Muscle of leg (tissue), 11 donors: Measurements from ENCODE around the gene SHISA9. TPM values are rescaled to one million over a fixed set of nuclear protein-coding genes. Genes with fewer than 3 reads are reported as not detected.

Source experiments
- DNase-seq: peaks from one replicate; pipeline ENCODE4 v3.0.0; 2013
- H3K27ac ChIP-seq: one replicate; pipeline ENCODE4 v1.5.1; 2013; ENCODE audit warnings: mild to moderate bottlenecking, low read length, control low read depth
- H3K27me3 ChIP-seq: one replicate; pipeline ENCODE4 v1.6.1; 2013; ENCODE audit warnings: low read length; ENCODE audit not compliant: control insufficient read depth, insufficient read depth
- H3K36me3 ChIP-seq: one replicate; pipeline ENCODE4 v1.6.1; 2013; ENCODE audit warnings: low read length; ENCODE audit not compliant: control insufficient read depth, insufficient read depth
- H3K4me1 ChIP-seq: one replicate; pipeline ENCODE4 v1.6.1; 2013; ENCODE audit warnings: low read length; ENCODE audit not compliant: control insufficient read depth, insufficient read depth
- H3K4me3 ChIP-seq: one replicate; pipeline ENCODE4 v1.5.1; 2013; ENCODE audit warnings: low read length, control low read depth
- H3K9me3 ChIP-seq: replicated peaks from 2 replicates; pipeline ENCODE4 v1.6.1; 2013; ENCODE audit warnings: low read depth, low read length; ENCODE audit not compliant: control insufficient read depth
- WGBS: methylation state at CpG from one replicate; pipeline ENCODE4 v1.1.5; 2013; ENCODE audit warnings: missing lambda C conversion rate; ENCODE audit not compliant: insufficient coverage; 5-methylcytosine and 5-hydroxymethylcytosine counted together
- polyA plus RNA-seq, 8 donors: library from polyadenylated mRNA; unstranded; fragments of 120-200 nt; gene quantifications; one replicate each; pipeline versions ENCODE4 v1.2.1 to v1.2.3, GENCODE V29; 2013; ENCODE audit warnings: inconsistent platforms in 1 of 8, low replicate concordance in 1 of 8; ENCODE audit not compliant: insufficient read length in 8 of 8, insufficient read depth in 1 of 8
- total RNA-seq: library from RNA; stranded (reverse); fragments of 120-200 nt; gene quantifications from one replicate; pipeline ENCODE4 v1.2.4, GENCODE V29; 2013

SHISA9 gene
- total and polyA plus RNA-seq, 9 donors = 0.04 to 0.31 (median 0.14) TPM

DNA sequence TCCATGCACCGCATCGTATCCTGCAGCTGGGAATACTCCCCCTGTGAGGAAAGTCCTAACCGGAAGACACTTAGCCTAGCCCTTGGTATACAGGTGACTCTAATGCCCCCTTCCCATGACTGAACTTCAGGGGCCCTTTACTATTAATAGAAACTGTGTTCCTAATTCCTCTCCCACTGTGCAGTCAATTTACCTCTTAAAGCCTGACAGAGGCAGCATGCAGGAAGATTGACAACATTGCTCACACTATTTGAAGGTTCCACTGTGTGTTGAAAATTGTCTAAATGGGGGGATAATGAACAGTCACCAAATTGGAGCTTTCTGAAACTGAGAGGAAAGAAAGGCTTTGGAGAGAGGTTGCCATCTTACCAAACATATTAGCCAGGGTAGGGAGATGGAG lies 222.6 kb downstream of the SHISA9 start:
- H3K9me3 ChIP-seq = peaks cover 3% of the 10 kb centered on the region
- DNase-seq = no peak
- no peak overlapping the region for H3K4me3 ChIP-seq
- H3K4me1 ChIP-seq = no peaks in the 10 kb centered on the region
- 100% methylated on average over 3 of the region's 3 CpGs for WGBS
- H3K36me3 ChIP-seq = no peaks in the 10 kb centered on the region
- H3K27me3 ChIP-seq = no peaks in the 10 kb centered on the region
- no peak overlapping the region for H3K27ac ChIP-seq

DNA sequence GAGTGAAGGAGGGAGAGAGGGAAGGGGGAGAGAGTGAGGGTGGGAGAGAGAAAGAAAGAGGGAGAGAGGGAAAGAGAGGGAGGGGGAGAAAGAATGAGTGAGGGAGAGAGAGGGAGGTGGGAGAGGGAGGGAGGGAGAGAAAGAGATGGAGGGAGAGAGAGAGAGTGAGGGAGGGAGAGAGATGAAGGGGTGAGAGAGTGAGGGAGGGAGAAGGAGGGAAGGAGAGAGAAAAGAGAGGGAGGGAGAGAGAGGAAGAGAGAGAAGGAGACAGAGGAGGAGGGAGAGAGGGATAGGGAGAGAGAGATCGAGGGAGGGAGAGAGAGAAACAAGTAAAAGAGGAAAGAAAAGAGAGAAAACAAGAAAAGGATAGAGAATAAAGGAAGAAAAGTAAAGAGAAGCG lies 225.7 kb downstream of the SHISA9 start:
- Histone ChIP-seq H3K9me3 (peaks cover 3% of the 10 kb centered on the region), H3K4me3 (no peak overlapping the region), H3K27ac (no peak overlapping the region), H3K4me1 (no peaks in the 10 kb centered on the region), H3K27me3 (no peaks in the 10 kb centered on the region), H3K36me3 (no peaks in the 10 kb centered on the region)
- no peak for DNase-seq
- WGBS = 60% methylated on average over 2 of the region's 2 CpGs

DNA sequence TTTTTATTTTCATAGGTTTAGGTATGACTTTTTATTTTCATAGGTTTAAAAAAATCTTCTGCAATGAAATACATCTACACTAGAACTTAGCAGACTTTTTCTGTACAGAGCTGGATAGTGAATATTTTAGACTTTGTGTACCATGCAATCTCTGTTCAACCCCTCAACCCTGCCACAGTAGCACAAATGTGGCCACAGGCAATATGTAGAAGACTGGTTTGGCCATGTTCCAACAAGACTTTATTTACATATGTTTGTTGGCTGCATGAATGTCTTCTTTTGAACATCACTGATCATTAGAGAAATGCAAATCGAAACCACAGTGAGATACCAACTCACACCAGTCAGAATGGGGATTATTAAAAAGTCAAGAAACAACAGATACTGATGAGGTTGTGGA lies 229.2 kb downstream of the SHISA9 start:
- H3K9me3 ChIP-seq = peaks cover 8% of the 10 kb centered on the region
- H3K4me1 ChIP-seq = no peaks in the 10 kb centered on the region
- H3K4me3 ChIP-seq = no peak overlapping the region
- H3K27ac ChIP-seq = no peak overlapping the region
- no peaks in the 10 kb centered on the region for H3K27me3 ChIP-seq
- DNase-seq = no peak
- no CpG with 5 or more reads among the region's 1 CpG for WGBS
- H3K36me3 ChIP-seq = no peaks in the 10 kb centered on the region

DNA sequence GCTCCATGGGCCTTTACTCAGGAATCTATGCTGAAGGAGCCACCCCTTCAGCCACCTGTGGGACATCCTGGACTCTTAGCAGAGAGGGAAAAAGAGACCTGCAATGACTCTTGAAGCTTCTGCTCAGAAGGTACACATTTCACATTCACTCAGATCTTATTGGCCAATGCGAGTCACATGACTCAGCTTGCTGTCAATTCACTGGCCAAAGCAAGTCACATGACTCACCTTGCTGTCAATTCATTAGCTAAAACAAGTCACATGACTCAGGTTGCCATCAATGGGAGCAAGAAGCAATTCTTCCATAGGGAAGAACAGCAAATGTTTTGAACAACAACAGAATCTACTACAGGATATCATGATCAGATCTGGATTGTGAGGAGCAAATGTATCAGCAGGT lies 233.4 kb downstream of the SHISA9 start:
- Histone ChIP-seq H3K27me3 (no peaks in the 10 kb centered on the region), H3K36me3 (no peaks in the 10 kb centered on the region), H3K27ac (no peak overlapping the region), H3K9me3 (peaks cover 5% of the 10 kb centered on the region), H3K4me1 (no peaks in the 10 kb centered on the region), H3K4me3 (no peak overlapping the region)
- WGBS = 100% methylated on average over 1 of the region's 1 CpG
- DNase-seq = no peak

DNA sequence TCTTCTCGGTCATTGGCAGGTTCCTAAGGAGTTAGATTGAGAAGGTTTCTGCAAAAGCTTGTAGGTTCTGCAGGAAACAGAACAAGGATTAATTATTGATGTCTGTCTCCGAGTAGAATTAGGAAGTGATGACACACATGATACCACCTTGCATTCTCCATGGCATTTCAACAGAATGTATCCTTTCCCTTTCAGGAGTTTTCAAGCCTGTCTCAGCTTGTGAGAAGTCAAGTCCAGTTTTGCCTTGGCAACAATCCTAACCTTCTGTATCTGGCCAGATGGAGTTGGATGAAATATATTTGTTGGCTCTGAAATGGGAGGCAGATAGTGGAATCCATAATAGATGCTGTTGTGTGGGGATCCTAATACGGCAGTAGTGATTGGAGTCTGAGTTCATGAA lies 235.5 kb downstream of the SHISA9 start:
- Histone ChIP-seq H3K9me3 (peaks cover 5% of the 10 kb centered on the region), H3K27me3 (no peaks in the 10 kb centered on the region), H3K4me3 (no peak overlapping the region), H3K4me1 (no peaks in the 10 kb centered on the region), H3K36me3 (no peaks in the 10 kb centered on the region), H3K27ac (no peak overlapping the region)
- WGBS = no CpG with 5 or more reads among the region's 3 CpGs
- no peak for DNase-seq

DNA sequence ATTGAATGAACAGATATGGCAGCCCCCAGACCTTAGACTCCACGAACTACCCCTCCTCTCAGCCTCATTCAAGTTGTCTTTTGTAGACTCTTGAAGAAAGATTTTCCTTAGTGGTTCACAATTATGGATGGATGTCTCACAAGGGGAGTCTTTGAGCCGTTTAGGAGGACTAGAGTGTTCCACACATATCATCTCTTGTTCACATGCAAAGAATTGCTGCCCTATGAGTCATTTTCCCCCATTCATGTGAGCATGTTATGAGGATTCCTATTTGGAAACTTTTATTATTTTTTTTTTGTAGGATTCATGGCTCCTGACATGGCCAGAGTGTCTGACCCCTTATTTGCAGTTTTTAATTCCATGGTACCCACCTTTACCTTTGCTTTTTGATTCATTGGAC lies 237.1 kb downstream of the SHISA9 start:
- Histone ChIP-seq H3K4me3 (no peak overlapping the region), H3K27ac (no peak overlapping the region), H3K36me3 (no peaks in the 10 kb centered on the region), H3K27me3 (no peaks in the 10 kb centered on the region), H3K9me3 (peaks cover 5% of the 10 kb centered on the region), H3K4me1 (no peaks in the 10 kb centered on the region)
- WGBS = no CpG with 5 or more reads among the region's 2 CpGs
- no peak for DNase-seq

DNA sequence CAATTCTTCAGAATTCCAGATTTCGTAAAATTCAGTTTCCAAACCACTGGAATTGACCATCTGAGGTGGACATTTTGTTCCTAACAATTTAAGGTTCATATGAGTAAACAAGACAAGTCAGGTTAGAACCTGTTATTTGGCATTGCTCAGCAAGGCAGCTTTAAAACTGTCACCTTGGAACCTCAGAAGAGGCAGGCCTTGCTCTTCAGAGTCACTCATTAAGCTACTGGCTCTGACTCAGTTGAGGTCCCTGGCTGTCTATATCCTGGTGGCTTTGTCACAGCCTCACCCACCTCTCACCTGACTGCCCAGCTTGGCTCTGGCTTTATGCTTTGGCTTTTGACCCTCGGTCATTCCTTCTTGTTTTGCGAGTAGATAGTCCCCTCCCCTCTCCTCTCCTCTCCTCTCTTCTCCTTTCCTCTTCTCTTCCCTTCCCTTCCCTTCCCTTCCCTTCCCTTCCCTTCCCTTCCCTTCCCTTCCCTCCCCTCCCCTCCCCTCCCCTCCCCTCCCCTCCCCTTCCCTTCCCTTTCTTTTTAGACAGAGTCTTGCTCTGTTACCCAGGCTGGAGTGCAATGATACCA lies 238.4 kb downstream of the SHISA9 start:
- WGBS = 83% methylated on average over 2 of the region's 3 CpGs
- no peak overlapping the region for H3K4me3 ChIP-seq

DNA sequence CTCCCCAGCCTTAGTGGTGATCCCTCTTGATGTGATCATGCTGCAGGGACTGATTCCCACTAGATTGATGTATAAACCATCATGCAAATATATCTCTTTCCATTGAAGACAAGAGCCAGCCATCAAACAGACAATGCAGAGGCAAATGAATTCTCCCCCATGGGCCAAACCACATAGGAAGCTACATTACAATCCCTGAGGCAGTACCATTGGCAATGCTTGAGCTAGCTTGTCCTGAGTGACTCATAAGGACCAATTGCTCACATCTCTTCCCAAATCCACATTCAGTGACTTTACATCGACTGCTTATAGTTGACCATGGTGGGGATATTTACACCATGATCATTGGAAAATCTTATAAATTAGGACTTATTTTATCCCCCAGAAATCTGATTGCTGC lies 242.2 kb downstream of the SHISA9 start:
- Histone ChIP-seq H3K36me3 (no peaks in the 10 kb centered on the region), H3K4me1 (no peaks in the 10 kb centered on the region), H3K9me3 (no peaks in the 10 kb centered on the region), H3K27ac (no peak overlapping the region), H3K27me3 (no peaks in the 10 kb centered on the region), H3K4me3 (no peak overlapping the region)
- no peak for DNase-seq
- WGBS = no CpG with 5 or more reads among the region's 1 CpG

More for the DNA sequence above, 238.4 kb downstream of the SHISA9 start:
- Histone ChIP-seq H3K27ac (no peak overlapping the region), H3K27me3 (no peaks in the 10 kb centered on the region), H3K9me3 (peaks cover 2% of the 10 kb centered on the region), H3K36me3 (no peaks in the 10 kb centered on the region), H3K4me1 (no peaks in the 10 kb centered on the region)
- DNase-seq = no peak

DNA sequence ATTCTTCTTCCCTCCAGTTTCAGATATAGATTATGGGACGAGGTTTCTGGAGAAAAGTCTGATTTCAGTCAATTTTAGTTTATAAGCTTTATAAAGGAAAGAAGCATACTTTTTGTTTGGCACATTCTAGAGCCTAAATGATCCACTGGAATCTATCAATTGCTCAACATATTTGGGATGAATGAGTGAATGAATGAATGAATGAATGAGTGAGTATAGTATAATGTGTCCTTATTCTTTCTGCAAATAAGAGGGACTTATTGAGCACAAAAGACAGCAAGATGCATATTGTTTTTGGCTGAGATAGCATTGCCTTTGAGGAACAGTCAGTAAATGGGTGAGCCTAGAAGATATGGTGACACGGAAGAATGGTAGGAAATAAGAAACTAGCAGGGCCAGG lies 245.4 kb downstream of the SHISA9 start:
- no peaks in the 10 kb centered on the region for H3K4me1 ChIP-seq
- no peaks in the 10 kb centered on the region for H3K36me3 ChIP-seq
- no peaks in the 10 kb centered on the region for H3K27me3 ChIP-seq
- 77% methylated on average over 1 of the region's 2 CpGs for WGBS
- H3K4me3 ChIP-seq = no peak overlapping the region
- DNase-seq = no peak
- H3K9me3 ChIP-seq = no peaks in the 10 kb centered on the region
- no peak overlapping the region for H3K27ac ChIP-seq

DNA sequence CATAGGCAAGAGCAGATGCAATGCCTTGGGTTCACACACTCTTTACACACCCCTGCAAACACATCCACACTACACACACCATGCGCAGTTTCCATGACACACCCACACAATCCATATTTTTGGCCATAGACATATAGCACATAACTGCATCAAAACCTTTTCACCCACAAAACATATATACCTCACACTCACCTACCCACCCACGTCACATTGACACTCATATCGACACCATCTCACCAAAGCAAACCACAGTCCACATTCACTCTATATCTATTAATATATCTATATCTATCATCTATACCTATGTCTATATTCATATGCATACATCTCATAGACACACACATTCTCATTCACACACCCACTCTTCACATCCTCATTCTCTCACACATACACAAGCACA lies 246.9 kb downstream of the SHISA9 start:
- no peaks in the 10 kb centered on the region for H3K36me3 ChIP-seq
- 93% methylated on average over 1 of the region's 3 CpGs for WGBS
- H3K4me3 ChIP-seq = no peak overlapping the region
- no peak overlapping the region for H3K27ac ChIP-seq
- no peaks in the 10 kb centered on the region for H3K9me3 ChIP-seq
- no peaks in the 10 kb centered on the region for H3K4me1 ChIP-seq
- H3K27me3 ChIP-seq = no peaks in the 10 kb centered on the region
- DNase-seq = no peak

DNA sequence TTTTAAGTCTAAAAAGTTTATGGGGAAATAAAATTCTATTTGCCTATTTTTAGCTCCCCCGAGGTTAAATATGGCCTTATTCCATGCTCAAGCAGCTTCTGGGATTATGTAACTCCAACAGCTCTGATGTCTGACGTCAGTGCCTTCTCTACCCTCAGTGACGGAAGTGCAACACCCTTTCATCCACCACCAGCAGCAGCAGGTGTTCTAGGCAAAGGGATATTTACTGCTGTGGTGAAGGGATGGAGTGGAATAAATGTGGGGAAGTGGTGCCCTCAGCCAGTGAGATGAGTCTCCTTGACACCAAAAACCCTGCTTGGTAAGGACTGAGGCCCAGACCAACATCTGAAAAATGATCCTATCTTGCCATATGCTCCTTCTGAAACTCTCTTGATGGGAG lies 247.4 kb downstream of the SHISA9 start:
- H3K4me3 ChIP-seq = no peak overlapping the region
- no peaks in the 10 kb centered on the region for H3K36me3 ChIP-seq
- WGBS = no CpG with 5 or more reads among the region's 3 CpGs
- H3K9me3 ChIP-seq = no peaks in the 10 kb centered on the region
- H3K27ac ChIP-seq = no peak overlapping the region
- DNase-seq = no peak
- no peaks in the 10 kb centered on the region for H3K27me3 ChIP-seq
- H3K4me1 ChIP-seq = no peaks in the 10 kb centered on the region
